Keratinocyte (primary cell): ENCODE results near the gene SLC6A2.
A peak's percentile ranks its signal among the peaks of the same experiment; 100 is the strongest.

Experiments used
- CTCF ChIP-seq, 3 experiments: IDR thresholded peaks in 1 of 3; conservative IDR thresholded peaks in 1 of 3; optimal IDR thresholded peaks in 1 of 3; 2 replicates in 2 of 3; 3 replicates in 1 of 3; pipeline versions ENCODE3 to v1.5.1; 2011; ENCODE audit warnings: low read length in 3 of 3, mild to moderate bottlenecking in 3 of 3, moderate library complexity in 2 of 3, control low read depth in 1 of 3, inconsistent platforms in 1 of 3; ENCODE audit not compliant: insufficient read depth in 2 of 3; ENCODE audit errors: extremely low read depth in 1 of 3
- EZH2 ChIP-seq: IDR thresholded peaks from one replicate; pipeline ENCODE4 v1.6.1; 2012; ENCODE audit warnings: inconsistent platforms, mild to moderate bottlenecking, low read length, moderate library complexity

- TF ChIP-seq CTCF (optimal IDR thresholded peaks at IDR 0.05 in 1 of 3, IDR thresholded peaks at IDR 0.05 in 1 of 3, conservative IDR thresholded peaks at IDR 0.05 in 1 of 3; ENCODE audit: extremely low read depth in 1 of 3, insufficient read depth in 2 of 3, low read length in 3 of 3) (no peak), EZH2 (peak; percentile 16)
These were observed 3.7 kb upstream of the SLC6A2 start for GRCh38 chr16:55651841-55652824.
